ENCODE measurements around the gene CDH4. TPM values are rescaled to one million over a fixed set of nuclear protein-coding genes. Genes with fewer than 3 reads are reported as not detected.

The CDH4 gene
- total and polyA plus RNA-seq, 7 donors, result under 0.01 to 0.06 TPM; not detected in 5

- Histone ChIP-seq H3K36me3 (no peaks in the 10 kb centered on the region), H3K4me1 (no peaks in the 10 kb centered on the region), H3K9me3 (no peaks in the 10 kb centered on the region), H3K4me3 (no peak overlapping the region), H3K27ac (no peak overlapping the region), H3K27me3 (peaks cover 0 to 46% (median 18%) of the 10 kb centered on the region in 3 donors)
- no peak for DNase-seq
- intact Hi-C loops (cut with DNase I), result no loop called here
- WGBS, 2 donors, result 87 to 93% methylated on average over 11 of the region's 11 CpGs
- TF ChIP-seq POLR2AphosphoS5 (IDR thresholded peaks at IDR 0.05), result no peak
- TF ChIP-seq EP300 (IDR thresholded peaks at IDR 0.05), result no peak
- TF ChIP-seq POLR2A (IDR thresholded peaks at IDR 0.05), result no peak
- TF ChIP-seq, protein P1, sequence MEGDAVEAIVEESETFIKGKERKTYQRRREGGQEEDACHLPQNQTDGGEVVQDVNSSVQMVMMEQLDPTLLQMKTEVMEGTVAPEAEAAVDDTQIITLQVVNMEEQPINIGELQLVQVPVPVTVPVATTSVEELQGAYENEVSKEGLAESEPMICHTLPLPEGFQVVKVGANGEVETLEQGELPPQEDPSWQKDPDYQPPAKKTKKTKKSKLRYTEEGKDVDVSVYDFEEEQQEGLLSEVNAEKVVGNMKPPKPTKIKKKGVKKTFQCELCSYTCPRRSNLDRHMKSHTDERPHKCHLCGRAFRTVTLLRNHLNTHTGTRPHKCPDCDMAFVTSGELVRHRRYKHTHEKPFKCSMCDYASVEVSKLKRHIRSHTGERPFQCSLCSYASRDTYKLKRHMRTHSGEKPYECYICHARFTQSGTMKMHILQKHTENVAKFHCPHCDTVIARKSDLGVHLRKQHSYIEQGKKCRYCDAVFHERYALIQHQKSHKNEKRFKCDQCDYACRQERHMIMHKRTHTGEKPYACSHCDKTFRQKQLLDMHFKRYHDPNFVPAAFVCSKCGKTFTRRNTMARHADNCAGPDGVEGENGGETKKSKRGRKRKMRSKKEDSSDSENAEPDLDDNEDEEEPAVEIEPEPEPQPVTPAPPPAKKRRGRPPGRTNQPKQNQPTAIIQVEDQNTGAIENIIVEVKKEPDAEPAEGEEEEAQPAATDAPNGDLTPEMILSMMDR (IDR thresholded peaks at IDR 0.05), result no peak
Measured at GRCh38 chr20:61512475-61512874, 260.4 kb downstream of the CDH4 start.

GRCh38 chr20:61513124-61514017, 261.3 kb downstream of the CDH4 start:
- Histone ChIP-seq H3K27ac (no peak overlapping the region), H3K36me3 (no peaks in the 10 kb centered on the region), H3K4me1 (no peaks in the 10 kb centered on the region), H3K9me3 (no peaks in the 10 kb centered on the region), H3K4me3 (no peak overlapping the region), H3K27me3 (peaks cover 0 to 38% (median 16%) of the 10 kb centered on the region in 3 donors)
- TF ChIP-seq EP300 (IDR thresholded peaks at IDR 0.05), result no peak
- TF ChIP-seq POLR2AphosphoS5 (IDR thresholded peaks at IDR 0.05), result no peak
- TF ChIP-seq POLR2A (IDR thresholded peaks at IDR 0.05), result no peak
- TF ChIP-seq, protein P1 (IDR thresholded peaks at IDR 0.05), result no peak
- intact Hi-C loops (cut with DNase I), result no loop called here
- DNase-seq, result no peak
- WGBS, 2 donors, result 77 to 84% methylated on average over 17 of the region's 17 CpGs

DNA sequence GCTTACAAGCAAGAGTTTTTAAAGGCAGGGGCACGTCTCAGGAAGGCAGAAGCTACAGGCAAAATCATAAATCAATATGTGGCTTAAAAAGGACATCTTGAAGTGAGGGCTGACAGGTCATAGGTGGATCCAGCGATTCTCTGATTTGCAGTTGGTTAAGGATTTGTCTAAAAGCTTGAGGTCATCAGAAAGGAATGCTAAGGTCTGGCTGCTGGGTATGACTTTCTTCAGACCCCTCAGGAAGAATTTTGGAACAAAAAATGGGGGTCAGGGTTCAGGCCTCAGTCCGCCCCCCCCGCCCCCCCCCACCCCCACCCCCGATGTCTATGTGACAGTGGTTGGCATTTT, 261.9 kb downstream of the CDH4 start:
- intact Hi-C loops (cut with DNase I), result no loop called here
- Histone ChIP-seq H3K4me1 (no peaks in the 10 kb centered on the region), H3K4me3 (no peak overlapping the region), H3K27me3 (peaks cover 0 to 34% (median 11%) of the 10 kb centered on the region in 3 donors), H3K36me3 (no peaks in the 10 kb centered on the region), H3K9me3 (no peaks in the 10 kb centered on the region), H3K27ac (no peak overlapping the region)
- TF ChIP-seq EP300 (IDR thresholded peaks at IDR 0.05), result no peak
- WGBS, 2 donors, result 43 to 53% methylated on average over 5 of the region's 5 CpGs
- no peak for DNase-seq

DNA sequence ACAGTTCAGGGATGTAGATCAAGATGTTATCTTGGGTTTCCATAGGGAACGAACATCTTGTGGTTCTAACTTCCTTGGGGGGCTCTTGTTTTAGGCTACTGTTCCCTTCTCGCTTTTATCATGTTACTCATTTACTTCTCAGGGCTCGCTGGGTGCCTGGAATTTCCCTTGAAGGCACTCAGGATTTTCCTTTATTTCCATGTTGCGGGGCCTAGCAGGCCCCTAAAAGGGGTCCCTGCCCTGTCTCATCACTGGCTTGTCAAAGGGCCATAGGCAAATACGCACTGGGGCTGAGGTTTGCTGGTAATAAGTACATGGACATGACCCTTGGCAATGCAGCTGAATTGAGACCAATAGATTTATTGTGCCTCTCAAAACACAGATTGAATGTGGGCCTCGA, 262.3 kb downstream of the CDH4 start:
- TF ChIP-seq EP300 (IDR thresholded peaks at IDR 0.05) (no peak), POLR2AphosphoS5 (IDR thresholded peaks at IDR 0.05) (no peak), POLR2A (IDR thresholded peaks at IDR 0.05) (no peak)
- TF ChIP-seq, protein P1 (IDR thresholded peaks at IDR 0.05), result no peak
- Histone ChIP-seq H3K4me1 (no peaks in the 10 kb centered on the region), H3K27ac (no peak overlapping the region), H3K4me3 (no peak overlapping the region), H3K36me3 (no peaks in the 10 kb centered on the region), H3K9me3 (no peaks in the 10 kb centered on the region), H3K27me3 (peaks cover 0 to 36% (median 11%) of the 10 kb centered on the region in 3 donors)
- no peak for DNase-seq
- 61 to 68% methylated on average over 6 of the region's 6 CpGs for WGBS, 2 donors
- intact Hi-C loops (cut with DNase I), result no loop called here

DNA sequence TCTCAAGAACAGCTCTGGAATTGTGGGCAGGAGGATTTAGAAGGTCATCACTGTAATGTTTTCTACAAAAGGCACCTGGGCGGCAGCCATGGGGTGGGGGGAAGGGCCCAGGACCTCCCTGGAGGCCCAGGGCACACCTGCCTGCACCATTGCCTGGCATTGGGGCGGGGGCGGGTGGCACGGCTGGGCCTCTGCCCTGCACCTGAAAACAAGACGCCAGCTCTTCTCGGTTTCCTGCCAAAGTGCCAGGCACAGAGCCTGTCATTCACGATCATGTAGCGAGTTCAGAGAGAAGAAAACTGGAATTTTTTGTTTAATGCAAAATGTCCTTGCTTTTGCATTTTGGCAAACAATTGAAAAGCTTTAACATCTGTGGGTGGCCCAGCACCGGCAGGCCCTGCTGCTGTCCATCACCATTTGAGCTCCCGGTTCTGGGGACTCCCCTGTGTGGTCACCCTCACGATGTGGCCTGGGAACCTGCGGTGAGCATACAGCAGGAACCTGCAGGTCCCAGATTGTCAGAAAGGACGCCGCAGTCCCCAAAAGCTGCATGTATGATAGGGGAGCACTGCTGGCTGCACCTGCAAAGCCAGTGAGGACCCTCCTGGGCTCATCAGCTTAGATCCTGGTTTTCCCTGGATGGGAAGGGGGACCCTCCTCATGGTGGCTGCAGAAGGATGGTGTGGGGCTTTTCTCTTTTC, 262.9 kb downstream of the CDH4 start:
- Histone ChIP-seq H3K4me3 (no peak overlapping the region), H3K27me3 (peaks cover 0 to 42% (median 15%) of the 10 kb centered on the region in 3 donors), H3K36me3 (no peaks in the 10 kb centered on the region), H3K4me1 (no peaks in the 10 kb centered on the region), H3K27ac (no peak overlapping the region), H3K9me3 (no peaks in the 10 kb centered on the region)
- intact Hi-C loops (cut with DNase I), result no loop called here
- 81 to 85% methylated on average over 14 of the region's 14 CpGs for WGBS, 2 donors
- TF ChIP-seq, protein P1 (IDR thresholded peaks at IDR 0.05), result no peak
- TF ChIP-seq EP300 (IDR thresholded peaks at IDR 0.05), result no peak
- no peak for TF ChIP-seq POLR2A (IDR thresholded peaks at IDR 0.05)
- TF ChIP-seq POLR2AphosphoS5 (IDR thresholded peaks at IDR 0.05), result no peak
- no peak for DNase-seq

Measured in sigmoid colon (tissue), 7 donors.